HG03060 (cell line): ENCODE data around the gene AADACL4.

Source experiments
- ATAC-seq: cut with Tn5 transposase; IDR thresholded peaks from one replicate; pipeline ENCODE4 v1.9.1; 2021; ENCODE audit warnings: low read depth, moderate number of reproducible peaks; ENCODE audit not compliant: unreplicated experiment

The AADACL4 gene

DNA sequence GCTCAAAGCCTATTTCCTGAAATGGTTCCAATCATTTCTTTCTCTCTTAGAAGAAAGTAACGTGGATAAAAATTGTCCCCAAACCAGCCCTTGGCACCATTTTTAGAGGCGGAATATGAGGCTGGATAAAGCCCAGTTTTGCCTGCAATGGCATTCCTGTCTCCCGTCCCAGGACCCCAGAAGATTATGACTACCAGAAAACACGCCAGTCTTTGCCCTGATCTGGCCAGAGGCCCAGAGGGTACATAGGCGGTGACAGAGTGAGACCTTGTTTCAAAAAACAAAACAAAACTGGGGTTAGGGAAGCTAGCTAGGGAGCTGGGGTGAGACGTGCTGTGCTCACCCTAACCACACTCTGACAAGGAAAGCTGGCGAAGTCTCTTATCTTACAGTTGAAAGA, at the start of gene AADACL4:
TSS of gene AADACL4 (plus strand) at position 301 of the 400 bp plus-strand sequence. CDS start 462 bp downstream, outside the sequence.
- no peak for ATAC-seq

DNA sequence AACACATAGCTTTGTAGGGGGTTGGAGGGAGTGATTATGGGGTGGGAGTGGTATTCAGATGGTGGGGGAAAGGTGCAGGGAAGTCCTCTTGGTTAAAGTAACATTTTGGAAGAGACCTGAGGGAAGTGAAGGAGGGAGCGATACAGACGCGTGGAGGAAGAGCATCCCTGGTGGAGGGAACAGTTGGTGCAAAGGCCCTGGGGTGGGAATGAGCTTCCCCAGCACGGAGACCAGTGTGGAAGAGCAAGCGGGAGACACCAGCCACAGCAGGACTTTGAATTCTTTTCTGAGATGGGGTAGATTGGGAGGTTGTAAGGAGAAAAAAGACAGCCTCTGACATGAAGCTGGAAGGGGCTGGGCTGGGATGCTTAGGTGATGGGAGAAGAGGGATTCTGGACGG, 49.4 kb upstream of the AADACL4 start:
- ATAC-seq, result no peak

DNA sequence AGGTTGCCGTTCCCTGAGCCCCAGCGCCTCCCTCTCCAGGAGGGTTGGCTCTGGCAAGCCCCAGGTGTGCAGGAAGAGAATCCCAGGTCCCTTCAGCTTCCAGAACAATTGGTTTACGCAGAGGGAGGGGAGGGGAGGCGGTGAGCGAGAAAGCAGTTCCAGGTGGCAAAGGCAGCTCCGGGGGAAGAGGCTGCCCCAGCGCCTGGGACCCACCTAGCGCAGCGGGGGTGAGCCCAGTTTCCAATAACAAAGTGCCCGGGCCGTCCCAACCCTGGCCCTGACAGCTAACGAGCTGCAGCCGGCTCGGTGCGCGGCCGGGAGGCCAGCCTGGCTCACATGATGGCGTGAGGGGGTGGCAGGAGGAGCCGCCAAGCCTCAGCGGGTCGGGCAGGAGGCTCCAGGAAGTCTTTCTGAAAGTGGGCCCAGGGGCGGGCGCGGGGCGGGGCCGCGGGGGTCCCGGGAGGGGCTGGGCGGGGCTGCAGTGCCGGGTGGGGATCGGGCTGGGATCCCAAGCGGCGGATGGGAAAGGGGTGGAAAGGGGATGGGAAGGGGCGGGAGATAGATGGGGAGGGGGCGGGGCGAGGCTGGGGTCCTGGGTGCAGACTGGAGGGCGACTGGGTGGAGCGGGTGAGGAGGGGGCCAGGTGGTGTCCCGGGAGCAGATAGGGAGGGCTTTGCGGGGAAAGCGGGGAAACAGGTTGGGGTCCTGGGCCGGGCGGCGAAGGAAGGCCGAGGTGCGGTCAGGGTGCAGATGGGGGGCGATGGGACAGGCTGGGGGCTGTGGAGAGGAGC, 48.7 kb upstream of the AADACL4 start:
- no peak for ATAC-seq

DNA sequence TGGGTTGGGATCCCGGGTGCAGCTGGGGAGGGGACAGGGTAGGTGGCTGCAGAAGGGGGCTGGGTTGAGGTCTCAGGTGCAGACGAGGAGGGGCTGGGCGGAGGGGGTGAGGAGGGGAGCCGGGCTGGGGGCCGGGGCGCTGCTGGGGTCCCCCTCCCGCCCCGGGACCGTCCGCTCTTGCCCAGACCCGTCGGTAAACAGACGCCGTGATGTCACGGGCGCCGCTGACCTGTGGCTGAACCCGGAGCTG, 48.2 kb upstream of the AADACL4 start:
- no peak for ATAC-seq

DNA sequence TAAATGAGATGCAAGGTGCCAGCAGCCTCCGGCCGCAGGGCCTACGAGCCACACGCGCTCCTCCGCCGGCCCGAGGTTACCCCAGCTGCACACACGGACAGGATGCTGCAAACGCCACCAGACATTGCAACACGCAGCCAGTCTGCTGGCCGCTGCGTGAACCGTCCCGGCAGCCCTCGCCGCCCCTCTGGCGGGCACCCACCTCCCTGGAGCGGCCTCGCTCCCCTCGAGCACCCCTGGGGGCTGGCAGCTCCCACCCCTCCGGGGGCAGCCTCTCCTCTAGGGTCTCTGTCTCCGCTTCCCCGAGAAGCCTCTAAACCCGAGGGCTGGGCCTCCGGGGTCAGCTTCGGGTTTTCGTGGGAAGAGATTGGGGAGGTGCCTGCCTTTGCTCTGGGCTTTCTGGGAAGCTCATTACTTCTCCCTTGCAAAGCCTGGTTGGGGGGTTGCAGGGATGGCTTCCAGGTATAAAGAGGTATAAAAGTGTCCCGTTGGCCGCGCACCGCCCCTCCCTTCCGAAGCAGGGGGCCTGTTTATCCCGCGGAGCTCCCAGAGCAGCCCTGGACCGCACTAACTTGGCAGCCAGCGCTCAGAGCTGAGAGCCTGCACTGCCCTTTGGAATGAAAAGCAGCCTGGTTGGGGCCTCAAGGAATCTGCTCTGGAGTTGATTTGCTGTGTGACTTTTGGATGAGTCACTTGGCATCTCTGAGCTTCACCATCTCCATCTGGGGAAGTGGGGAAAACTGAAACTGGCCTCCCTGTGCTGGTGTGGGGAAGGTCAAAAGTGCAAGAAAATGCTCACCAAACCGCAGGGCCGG, 47.7 kb upstream of the AADACL4 start:
- no peak for ATAC-seq

DNA sequence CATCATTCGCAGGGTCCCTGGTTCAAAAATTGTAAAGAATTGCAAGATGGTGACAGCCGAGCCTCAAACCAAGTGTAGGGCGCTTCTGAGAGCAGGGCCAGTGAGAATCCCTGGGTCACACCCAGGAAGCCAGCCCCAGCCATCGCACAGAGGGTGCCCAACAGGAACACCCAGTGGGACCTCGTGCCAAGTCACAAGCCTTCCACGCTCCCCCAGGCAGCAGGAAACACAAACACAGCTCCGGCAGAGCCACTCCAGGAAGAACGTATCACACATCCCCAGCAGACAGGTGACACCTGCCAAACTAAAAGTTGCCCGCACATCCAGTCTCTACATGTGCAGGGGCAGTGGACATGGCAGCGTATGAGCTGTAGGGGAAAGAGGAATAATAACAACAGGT, 46.1 kb upstream of the AADACL4 start:
- ATAC-seq, result no peak

DNA sequence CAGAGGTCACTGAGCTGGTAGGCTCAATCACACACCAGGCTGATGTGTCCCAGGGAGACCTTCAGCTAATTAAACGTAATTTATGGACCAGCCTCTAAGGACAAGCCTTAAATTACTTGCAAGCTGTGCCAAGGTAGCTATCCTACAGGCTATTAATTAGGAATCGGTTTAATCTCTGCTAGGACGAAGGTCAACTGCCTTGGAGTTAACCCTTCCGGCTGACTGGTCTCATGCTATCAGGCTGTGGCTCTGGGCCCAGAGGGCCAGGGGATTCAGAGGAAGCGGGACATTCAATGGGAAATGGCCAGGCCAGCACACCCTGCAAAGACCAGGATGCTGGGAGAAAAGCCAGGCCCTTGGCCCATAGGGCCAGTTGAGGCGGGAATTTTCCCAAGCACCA, 44.9 kb upstream of the AADACL4 start:
- ATAC-seq, result no peak

DNA sequence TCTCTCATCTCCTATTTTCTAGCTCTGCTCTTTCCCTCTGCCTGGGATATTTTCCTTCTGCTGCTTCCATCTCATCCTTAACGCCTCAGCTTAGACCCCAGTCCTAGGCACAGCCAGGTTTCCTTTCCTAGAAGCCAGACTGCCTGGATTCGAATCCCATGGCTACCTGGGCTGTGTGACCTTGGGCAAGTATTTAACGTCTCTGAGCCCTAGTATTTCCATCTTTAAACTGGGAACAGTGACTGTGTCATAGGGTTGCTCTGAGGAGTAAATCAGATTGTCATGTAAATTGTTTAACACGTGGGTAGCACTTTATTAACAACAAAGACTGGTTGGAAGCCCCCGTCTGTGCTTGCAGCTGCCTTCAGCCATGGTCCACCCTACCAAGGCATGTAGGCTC, 44.2 kb upstream of the AADACL4 start:
- no peak for ATAC-seq

DNA sequence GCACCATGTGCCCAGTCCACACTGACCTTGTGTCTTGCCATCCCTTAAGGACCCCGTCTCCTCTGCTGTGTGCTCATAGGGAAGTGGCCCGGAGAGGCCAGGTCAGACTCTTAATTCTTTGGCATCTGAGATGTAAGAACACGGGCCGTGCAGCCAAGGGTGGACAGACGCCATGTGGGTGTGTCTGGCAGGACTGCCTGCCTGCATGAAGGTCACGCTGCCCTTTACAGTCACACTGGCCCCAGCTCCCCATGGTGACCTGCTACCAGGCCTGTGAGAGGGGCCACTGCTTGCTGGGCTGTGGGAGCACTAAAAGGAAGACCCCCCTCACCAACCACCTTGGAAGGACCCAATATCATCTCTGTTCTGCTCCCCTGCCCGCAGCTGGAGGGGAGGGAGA, 43.5 kb upstream of the AADACL4 start:
- no peak for ATAC-seq

DNA sequence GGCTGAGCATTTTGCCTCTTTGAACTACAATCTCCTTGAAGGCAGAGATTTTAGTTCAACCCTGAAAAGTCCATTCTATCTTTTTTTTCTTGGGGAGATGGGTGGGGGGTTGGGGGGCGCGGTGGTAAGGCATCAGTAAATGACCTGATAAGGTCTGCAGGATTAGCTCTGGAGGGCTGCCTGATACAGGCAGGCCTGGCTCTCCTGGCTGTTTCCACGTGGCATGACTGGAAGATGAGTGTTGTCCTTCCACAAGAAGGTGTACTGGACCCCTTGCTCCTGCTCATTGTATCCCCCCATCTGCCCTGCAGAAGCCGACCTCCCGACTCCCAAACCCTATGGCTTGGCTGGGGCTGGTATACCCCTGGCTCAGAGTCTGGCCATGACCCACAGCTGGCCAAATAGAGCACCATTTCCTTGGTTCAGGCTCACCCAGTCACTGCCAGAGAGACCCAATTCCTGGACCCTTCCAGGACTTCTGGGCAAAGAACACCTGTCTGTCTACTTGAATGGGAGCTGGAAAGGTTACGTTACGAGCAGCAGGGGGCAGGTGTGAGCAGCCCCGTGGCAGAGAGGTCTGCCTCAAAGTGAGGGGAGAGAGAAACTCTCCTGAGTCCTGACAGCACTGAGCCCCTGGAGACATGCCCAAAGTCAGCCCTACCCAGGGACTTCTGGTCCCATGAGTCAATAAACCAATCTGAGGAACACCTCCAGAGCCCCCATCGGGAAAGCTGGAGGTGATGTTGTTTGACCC, 42.8 kb upstream of the AADACL4 start:
- ATAC-seq, result no peak

DNA sequence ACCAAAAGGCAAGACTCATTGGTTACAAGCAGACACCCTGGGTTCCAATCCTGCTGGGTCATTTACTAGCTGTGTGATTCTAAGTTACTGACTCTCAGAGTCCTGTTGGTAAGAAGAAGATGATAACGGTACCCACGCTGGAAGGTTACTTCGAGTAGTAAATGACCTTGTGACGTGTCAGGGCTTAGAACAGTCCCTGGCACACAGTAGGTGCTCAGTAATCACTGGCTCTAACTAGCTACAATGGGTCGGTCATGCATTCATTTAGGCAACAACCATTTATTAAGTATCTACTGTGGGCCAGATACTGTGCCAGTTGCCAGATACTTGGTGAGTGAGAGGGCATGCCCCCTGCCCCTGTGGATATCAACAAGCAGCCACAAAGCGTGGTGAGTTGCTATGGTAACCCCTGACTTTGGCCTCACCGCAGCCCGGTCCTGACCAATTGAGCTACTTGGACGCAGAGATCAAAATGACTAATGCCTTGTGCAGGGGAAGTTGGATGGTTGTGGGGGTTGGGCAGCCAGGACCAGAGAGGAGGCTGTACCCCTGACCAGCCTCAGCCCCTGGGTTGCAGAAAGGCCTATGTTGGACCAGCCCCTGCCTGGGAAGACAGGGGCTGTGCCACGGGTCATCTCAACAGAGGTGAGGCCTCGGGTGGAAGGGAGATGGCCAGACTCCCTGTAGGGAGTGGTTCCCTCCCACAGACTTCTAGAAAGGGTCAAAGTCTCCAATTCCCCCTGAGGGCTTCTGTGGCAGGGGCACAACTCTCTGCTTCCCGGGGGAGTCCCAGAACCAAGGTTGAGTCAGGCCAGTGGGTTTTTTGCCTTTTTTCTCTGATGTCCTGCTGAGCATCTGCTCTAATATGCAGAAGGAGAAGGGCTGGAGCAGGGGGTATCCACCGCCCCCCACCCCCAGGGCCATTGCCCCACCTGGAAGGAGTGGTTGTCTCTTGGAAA, 41.9 kb upstream of the AADACL4 start:
- no peak for ATAC-seq

DNA sequence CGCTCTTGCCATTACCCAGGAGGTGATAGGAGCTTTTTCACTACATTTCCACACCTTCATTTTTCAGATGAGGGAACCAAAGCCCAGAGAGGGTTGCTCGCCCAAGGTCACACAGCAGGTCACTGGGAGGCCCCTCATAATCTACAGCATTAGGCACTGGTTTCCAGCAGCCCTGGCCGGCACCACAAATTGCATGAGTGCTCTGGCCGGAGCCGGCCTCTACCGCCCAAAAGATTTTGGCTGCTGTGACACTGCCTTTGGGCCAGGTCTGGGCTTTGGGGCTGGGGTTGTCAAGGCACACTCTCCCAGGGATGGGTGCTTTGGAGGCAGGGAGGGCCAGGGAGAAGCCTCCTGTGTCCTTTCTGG, 41.2 kb upstream of the AADACL4 start:
- no peak for ATAC-seq

DNA sequence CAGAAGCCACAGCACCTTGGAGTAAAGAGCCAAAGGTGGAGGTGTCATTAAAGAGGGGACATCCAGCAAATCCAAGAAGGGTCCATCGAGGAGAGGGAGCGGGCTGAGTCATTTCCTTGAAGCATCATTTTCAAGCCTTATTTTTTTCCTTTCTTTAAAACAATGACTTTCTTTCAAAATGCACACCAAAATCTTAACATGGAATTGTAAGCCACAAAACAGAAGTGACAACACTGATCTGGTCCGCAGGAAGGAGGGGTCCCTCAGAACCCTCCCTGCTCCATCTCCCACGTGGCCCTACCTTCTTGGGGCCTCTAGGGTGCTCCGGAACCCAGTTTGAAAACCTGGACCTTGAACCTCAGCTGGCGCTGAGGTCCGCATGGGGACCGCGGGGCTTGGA, 40.7 kb upstream of the AADACL4 start:
- no peak for ATAC-seq

DNA sequence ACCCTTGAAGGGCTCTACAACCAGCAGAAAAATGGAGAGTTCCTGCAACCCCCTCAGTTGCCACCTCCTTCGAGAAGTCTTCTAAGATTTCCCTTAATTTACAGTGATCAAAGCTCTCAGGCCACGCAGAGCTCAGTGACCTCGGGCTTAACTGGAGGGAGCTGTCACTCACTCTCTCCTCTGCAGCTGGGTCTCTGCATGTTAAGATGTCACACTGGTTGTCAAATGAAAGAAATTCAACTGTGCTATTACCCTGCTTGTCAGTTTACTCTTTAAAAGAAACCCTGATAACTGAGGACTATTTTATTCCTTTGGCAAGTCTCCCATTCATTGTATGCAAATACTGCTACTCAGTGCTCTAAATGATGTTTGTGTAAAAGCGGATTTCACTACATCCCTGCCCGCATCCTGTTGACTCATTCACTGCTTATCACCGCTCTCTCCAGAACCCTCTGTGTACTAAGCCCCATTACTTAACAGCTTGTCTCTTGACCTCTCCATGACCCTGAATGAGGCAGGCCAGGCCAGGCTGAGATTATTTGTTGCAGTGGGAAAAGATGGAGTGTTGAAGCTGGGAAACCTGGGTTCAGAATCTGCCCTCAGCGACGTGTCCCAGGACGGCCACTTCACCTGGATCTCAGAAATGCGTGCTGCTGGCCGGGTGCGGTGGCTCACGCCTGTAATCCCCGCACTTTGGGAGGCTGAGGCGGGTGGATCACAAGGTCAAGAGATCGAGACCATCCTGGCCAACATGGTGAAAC, 39.6 kb upstream of the AADACL4 start:
- no peak for ATAC-seq

DNA sequence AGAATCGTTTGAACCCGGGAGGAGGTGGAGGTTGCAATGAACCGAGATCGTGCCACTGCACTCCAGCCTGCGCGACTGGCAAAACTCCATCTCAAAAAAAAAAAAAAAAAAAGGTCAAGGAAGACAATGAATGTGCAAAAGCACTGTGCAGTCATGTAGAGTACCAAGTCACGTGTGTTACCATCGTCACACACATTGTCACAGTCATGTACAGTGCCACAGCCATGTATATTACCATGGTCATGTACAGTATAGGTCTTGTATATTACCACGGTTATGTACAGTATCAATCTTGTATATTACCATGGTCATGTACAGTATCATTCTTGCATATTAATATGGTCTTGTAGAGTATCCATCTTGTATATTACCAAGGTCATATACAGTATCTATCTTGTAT, 38.9 kb upstream of the AADACL4 start:
- no peak for ATAC-seq

DNA sequence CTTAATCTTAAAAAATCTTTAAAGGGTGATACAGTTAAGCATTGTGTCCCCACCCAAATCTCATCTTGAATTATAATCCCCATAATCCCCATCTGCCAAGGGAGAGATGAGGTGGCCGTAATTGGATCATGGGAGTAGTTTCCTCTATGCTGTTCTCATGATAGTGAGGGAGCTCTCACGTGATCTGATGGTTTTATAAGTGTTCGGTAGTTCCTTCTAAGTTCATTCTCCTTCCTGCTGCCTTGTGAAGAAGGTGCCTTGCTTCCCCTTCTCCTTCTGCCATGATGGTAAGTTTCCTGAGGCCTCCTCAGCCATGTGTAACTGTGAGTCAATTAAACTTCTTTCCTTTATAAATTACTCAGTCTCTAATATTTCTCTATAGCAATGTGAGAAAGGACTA, 36.6 kb upstream of the AADACL4 start:
- ATAC-seq, result no peak

DNA sequence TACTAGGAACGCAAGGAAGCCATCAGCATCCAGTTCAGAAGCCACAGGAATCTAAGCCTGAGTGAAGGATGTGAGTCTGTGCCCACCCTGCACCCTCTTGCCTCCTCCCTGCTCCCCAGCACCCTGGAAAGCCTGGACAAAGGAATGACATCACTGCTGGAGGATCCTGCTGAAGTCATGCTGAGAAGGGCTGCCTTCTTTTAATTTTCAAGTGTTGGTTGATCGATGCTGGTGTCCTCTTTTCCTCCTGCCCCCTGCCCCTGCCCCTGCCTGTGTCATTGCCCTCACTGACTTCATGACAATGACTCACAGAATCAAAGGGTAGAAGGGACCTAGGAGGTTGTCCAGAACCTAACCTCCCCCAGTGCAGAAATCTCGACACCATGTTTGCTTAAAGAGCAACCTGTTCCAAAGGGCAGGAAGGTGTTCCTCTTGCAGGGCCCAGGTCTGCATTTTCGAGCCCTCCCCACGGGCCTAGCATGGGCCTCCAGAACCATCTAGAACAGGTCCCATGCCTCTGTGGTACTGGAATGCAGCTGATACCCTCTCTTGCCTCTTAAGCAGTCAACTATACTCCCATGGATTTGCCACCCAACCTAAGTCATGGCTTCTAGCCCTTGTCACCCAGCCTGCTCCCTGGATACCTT, 35.5 kb upstream of the AADACL4 start:
- no peak for ATAC-seq

DNA sequence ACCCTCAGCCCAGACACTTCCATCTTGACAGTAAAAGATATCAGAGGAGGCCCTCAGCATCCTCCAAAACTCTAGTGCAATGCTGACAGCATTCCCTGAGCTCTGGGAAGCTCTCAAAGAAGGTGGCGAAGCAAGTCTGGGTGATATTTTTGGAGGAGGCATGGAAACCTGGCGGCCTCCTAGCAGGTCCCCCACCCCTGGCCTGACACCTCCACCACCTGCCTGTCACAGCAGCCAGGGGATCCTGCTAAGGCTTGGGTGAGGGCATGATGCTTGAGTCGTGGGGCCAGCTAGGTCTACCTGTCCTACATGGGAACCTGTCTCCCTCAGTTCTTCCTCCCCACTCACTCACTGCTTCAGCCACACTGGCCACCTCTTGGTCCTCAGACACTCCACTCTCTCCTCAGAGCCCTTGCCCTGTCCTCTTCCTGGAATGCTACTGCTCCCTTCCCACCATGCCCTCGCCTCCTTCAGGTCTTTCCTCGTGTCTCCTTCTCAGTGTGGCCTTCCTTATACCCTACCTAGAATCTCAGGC, 34.3 kb upstream of the AADACL4 start:
- no peak for ATAC-seq

DNA sequence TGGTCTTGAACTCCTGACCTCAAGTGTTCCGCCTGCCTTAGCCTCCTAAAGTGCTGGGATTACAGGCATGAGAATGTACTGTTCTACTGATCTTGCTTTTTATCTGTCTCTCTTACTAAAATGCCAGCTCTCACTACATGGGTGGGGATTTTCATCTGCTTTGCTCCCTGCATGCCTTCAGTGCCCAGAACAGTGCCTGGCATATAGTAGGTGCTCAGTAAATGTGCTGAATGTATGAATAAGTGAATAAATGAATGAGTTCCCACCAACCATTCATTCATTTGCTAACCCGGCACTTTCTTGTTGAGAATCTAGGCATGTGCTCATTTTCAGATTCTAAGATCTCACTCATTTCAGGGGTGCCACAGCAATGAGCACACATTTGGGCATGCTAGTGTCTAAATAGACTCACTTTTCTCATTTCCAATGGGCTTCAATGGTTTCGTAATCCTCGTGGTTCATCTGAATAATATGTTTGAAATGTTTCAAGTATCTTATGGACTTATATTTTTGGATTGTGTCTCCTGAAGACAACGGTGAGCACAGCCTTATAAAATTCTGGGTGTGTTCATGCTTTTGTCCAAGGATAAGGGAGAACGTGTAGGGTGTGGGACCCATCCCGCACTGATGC, 33.5 kb upstream of the AADACL4 start:
- ATAC-seq, result no peak
